Activated naive CD4-positive, alpha-beta T cell treated with anti-CD3 and anti-CD28 coated beads, Interleukin-2, amount 50 U/mL, for 72 hours (primary cell): ENCODE measurements around the gene PCNX3. TPM values are rescaled to one million over a fixed set of nuclear protein-coding genes. Genes with fewer than 3 reads are reported as not detected.

Source experiments
- ATAC-seq, 2 donors: fragments of 150-1000 bp; cut with Tn5 transposase; 2 replicates each; pipeline ENCODE4 v1.10.0; 2021; ENCODE audit warnings: mild to moderate bottlenecking in 2 of 2, moderate library complexity in 2 of 2
- DNase-seq, 2 donors: peaks; one replicate each; pipeline ENCODE4 v3.0.0; 2021 to 2022; ENCODE audit warnings: low spot score in 2 of 2
- H3K27ac Mint-ChIP-seq, 2 donors: one replicate each; pipeline ENCODE4 v1.8.0; 2022; ENCODE audit warnings: mild to moderate bottlenecking in 2 of 2, mixed read lengths in 2 of 2
- H3K36me3 Mint-ChIP-seq, 2 donors: one replicate each; pipeline ENCODE4 v1.8.0; 2022; ENCODE audit warnings: mixed read lengths in 2 of 2
- H3K9me3 Mint-ChIP-seq, 2 donors: one replicate each; pipeline ENCODE4 v1.8.0; 2022; ENCODE audit warnings: mixed read lengths in 2 of 2
- total RNA-seq, 2 donors: library from RNA; stranded (reverse); gene quantifications; one replicate each; pipeline ENCODE4 v1.2.3, GENCODE V29; 2022

Gene PCNX3
- total RNA-seq = 10 to 100 TPM; 34.8 to 48.1 TPM

DNA sequence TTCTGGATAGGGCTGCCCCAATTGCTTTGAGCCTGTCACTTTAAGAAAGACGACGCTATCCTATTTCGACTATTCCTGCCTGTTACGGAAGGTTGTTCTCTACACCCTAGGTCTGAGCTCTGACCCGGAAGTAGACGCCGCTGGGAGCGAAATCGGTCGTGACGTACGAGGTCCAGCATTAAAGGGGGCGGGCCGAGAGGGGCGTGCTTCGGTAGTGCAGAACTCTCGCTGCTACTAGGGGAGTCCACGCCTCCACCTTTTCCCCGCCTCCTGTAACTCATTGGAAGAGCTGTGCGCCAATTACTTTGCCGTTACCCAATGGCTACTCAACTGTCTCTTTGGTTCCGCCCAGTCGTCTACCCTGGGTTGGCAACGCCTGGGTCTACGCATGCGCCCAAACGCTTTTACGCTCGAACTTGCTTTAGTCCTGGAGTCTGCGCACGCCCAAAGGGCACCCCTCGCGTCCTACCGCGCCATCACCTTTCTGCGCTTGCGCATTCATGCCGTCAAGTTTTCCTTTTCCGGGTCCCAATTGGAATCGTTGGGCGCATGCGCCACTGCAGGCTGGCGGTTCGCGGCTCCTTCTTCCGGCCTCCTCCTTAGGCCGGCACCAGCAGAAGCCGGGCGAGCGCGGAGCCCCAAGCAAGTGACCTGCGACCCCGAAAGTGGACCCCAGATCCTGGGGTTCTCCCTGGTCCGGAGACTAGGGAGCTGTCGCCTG is at the start of gene PCNX3:
PCNX3 (plus strand) TSS at position 548 of the 721 bp plus-strand sequence. CDS start 536 bp downstream, outside the sequence.
- H3K27ac Mint-ChIP-seq = peak within 1 kb of the TSS; percentile 89 to 98
- peaks cover 30 to 34% of the 10 kb centered on the region in 2 donors for H3K36me3 Mint-ChIP-seq

DNA sequence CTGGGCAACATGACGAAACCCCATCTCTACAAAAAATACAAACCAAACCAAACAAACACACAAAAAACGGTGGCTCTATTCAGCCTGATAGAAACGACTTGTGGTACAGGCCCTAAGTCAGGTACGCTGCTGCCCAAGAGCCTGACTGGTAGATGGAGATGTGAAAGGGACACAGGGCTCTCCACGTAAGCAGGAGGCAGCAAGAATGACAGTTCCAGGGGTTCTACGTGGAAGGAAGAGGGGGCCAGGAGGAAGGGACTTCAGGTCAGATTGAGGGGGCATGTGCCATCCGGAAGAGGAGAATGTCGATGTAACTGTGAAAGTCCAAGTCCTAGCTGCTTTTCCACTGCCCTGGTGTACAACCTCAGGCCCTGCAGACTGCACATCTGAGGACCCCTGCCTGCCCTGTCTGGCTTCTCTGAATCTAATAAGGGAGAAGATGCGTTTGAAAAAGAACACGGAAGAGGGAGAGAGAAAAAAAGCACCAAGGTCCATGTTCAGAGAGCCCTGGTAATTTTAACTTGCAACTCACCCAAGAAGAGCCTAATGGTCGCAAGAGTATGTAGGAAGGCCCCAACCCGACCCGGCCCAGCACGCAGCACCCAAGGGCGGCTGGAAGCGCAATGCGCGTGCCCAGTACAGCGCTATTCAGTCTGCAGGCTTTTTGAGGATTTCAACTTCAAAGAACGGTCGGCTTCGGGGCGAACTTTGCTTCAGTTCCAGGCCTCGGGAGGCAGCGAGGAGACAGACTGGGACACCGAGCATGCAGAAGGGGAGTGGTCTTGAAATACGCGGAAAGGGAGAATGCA is 46.2 kb upstream of the PCNX3 start:
- Mint-ChIP-seq H3K36me3 (peaks cover 20 to 31% of the 10 kb centered on the region in 2 donors), H3K27ac (peak overlapping the region; percentile 96), H3K9me3 (no peaks in the 10 kb centered on the region)
- no peak for DNase-seq
- ATAC-seq = peak; percentile 23 to 27

More for the DNA sequence above, at the start of gene PCNX3:
- ATAC-seq (peak; percentile 89), DNase-seq (peak; percentile 98 to 100)
- no peaks in the 10 kb centered on the region for H3K9me3 Mint-ChIP-seq

DNA sequence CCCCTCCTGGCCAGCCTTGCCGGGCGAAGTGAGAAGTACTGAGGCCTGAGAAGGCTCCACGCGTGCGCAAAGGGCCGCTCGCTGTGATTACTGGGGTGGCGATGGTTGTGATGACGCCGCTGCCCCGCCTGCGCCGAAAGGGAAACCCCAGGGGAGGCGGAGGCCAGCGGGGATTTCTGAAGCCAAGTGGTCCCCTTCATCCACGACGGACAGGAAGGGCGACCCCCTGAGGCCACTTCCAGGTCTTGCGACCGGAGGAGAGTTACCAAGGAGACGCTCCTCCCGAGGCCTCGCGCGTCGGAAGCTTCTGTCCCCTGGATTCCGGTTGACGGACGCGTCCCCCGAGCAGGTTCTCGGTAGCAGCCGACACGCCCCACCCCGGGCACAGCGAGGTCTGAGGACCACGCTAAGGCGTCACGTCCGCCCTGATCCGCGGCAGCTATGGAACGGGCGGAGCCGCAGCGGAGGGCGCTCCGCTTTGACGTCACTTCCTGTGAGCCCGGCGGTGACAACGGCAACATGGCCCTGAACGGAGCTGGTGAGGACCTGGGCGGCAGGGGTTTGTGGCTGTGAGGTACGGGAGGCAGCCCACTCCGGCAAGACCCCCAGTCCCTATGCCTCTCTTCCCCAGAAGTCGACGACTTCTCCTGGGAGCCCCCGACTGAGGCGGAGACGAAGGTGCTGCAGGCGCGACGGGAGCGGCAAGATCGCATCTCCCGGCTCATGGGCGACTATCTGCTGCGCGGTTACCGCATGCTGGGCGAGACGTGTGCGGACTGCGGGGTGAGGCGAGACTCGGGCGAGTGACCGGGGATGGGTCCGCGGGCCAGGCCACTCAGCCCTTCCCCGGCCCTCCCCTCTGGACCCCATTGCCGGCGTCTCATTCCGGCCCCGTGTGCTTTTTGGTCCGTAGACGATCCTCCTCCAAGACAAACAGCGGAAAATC is 45.3 kb upstream of the PCNX3 start, which contains the start of gene ZNRD2:
ZNRD2 (plus strand) TSS at position 505 of the 946 bp plus-strand sequence; CDS start at position 520, 15 bp downstream.
- peak; percentile 80 for ATAC-seq
- H3K36me3 Mint-ChIP-seq = peaks cover 20 to 31% of the 10 kb centered on the region in 2 donors
- DNase-seq = peak; percentile 99
- peak within 1 kb of the TSS; percentile 96 for H3K27ac Mint-ChIP-seq
- no peaks in the 10 kb centered on the region for H3K9me3 Mint-ChIP-seq

DNA sequence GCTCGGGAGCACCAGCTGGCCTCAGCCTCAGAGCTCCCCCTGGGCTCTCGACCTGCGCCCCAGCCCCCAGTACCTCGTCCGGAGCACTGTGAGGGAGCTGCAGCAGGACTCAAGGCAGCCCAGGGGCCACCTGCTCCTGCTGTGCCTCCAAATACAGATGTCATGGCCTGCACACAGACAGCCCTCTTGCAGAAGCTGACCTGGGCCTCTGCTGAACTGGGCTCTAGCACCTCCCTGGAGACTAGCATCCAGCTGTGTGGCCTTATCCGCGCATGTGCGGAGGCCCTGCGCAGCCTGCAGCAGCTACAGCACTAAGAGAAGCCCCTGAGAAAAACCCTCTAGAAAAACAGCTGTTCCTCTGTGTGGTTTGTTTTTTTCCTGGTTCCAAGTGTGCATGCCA is 44.2 kb upstream of the PCNX3 start:
- no peak for DNase-seq
- H3K27ac Mint-ChIP-seq = peak overlapping the region; percentile 66 to 68
- ATAC-seq = no peak
- H3K36me3 Mint-ChIP-seq = peaks cover 21 to 31% of the 10 kb centered on the region in 2 donors
- H3K9me3 Mint-ChIP-seq = no peaks in the 10 kb centered on the region

DNA sequence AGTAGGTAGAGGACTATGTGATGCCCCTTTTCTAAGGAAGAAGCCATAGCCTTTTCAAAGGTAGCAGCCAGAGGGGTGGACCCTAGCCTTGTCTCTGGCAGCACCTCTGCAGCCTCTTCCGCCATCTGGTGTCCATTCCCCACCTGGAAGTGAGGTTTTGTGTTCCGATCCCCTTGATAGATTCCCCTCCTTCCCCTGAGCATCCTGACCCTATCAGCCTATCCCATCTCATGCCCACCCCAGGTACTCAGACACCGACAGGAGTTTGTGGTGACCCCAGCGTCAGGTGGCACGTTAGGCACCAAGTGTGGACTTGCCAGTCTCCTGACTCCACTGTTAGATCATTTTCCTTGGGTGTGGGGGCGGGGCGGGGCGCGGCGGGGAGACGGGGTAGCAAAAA is 43.6 kb upstream of the PCNX3 start:
- DNase-seq (no peak), ATAC-seq (no peak)
- Mint-ChIP-seq H3K36me3 (peaks cover 25 to 31% of the 10 kb centered on the region in 2 donors), H3K27ac (peak overlapping the region; percentile 66 to 97), H3K9me3 (no peaks in the 10 kb centered on the region)

DNA sequence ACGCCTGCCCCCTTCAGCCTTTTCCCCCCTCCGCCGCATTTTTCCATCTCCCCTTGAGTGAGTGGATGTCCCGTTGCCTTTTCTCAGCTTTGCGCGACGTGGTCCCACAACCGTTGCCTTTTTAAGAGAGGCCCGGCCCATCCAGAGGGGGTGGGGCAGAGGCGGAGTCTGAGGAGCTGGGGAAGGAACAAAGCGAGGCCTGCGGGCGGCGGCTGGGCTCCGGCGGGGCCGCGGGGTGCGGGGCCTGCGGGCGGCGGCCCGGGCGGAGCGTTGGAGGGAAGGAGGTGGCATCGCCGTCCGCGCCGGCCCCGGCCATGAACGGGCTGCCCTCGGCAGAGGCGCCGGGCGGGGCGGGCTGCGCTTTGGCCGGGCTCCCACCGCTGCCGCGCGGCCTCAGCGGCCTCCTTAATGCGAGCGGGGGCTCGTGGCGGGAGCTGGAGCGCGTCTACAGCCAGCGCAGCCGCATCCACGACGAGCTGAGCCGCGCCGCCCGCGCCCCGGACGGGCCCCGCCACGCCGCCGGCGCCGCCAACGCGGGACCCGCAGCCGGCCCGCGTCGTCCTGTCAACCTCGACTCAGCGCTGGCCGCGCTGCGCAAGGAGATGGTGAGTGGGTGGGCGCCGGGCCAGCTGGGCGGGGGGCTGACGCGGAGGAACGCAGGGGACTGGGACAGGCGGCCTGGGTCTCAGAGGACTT is 43.1 kb upstream of the PCNX3 start, which contains the start of gene FAM89B:
FAM89B (plus strand) TSS at position 183 of the 696 bp plus-strand sequence; CDS start at position 315, 132 bp downstream.
- Mint-ChIP-seq H3K9me3 (no peaks in the 10 kb centered on the region), H3K36me3 (peaks cover 25 to 31% of the 10 kb centered on the region in 2 donors), H3K27ac (peak within 1 kb of the TSS; percentile 87 to 97)
- peak; percentile 81 to 92 for DNase-seq
- ATAC-seq = peak in 1 of 2 donors; percentile 20

DNA sequence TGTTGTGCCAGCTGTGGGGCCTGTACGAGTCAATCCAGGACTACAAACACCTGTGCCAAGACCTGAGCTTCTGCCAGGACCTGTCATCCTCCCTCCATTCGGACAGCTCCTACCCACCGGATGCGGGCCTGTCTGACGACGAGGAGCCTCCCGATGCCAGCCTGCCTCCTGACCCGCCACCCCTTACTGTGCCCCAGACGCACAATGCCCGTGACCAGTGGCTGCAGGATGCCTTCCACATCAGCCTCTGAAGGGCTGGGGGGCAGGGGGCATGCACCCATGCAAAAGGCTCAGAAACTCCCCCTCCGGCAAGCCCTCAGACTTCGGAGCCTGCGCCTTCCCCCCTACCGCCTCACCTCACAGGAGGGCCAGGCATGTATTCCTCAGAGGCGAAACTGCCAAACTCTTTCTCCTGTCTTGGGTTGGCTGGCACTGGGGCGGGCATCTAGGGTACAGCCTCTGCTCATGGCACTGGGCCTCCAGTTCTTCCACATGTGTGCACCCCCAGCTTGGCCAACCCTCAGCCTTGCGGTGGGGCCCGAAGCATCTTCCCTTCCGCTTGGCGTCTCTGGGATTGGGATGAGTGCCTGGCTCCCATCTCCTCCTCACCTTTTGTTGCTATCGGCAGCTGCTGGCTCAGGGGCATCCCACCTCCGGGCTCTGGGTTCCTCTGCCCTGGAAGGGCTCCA is 42.0 kb upstream of the PCNX3 start:
- H3K36me3 Mint-ChIP-seq = peaks cover 34 to 36% of the 10 kb centered on the region in 2 donors
- DNase-seq = no peak
- peak overlapping the region; percentile 87 to 93 for H3K27ac Mint-ChIP-seq
- H3K9me3 Mint-ChIP-seq = no peaks in the 10 kb centered on the region
- no peak for ATAC-seq

DNA sequence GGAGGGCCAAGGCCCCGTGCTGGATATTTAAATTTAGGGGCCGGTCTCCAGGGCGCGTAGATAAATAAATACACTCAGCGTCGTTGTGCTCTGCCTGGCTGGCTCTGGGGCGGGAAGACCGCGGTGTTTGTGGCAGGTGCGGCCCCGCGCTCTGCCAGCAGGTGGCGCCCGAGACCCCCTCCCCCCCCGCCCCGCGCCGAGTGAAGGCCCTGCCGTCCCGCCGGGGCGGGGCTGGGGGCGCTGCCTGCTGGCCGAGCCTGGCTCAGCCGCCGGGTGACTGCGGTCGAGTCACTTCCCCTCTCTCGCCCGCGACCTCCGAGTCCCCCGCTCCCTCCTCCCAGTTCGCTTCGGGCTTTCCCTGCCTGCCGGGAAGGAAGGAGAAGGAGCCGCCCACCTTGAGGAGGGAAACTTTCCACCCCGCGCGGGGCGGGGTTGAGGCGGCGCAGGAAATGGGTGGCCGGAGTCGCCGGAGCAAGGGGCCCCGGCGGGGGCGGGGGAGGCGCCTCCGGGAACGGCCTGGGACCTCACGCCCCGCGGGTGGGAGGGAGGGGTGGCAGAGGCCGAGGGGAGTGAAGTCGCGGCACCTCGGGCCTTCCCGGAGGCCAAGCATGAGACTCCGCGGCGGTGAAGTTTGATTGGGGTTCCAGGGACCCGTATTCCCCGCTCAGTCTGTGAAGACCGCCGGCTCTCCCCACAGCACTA is 41.3 kb upstream of the PCNX3 start:
- Mint-ChIP-seq H3K9me3 (no peaks in the 10 kb centered on the region), H3K27ac (peak overlapping the region; percentile 92 to 93), H3K36me3 (peaks cover 31 to 32% of the 10 kb centered on the region in 2 donors)
- DNase-seq (peak; percentile 91 to 97), ATAC-seq (peak; percentile 30 to 54)

DNA sequence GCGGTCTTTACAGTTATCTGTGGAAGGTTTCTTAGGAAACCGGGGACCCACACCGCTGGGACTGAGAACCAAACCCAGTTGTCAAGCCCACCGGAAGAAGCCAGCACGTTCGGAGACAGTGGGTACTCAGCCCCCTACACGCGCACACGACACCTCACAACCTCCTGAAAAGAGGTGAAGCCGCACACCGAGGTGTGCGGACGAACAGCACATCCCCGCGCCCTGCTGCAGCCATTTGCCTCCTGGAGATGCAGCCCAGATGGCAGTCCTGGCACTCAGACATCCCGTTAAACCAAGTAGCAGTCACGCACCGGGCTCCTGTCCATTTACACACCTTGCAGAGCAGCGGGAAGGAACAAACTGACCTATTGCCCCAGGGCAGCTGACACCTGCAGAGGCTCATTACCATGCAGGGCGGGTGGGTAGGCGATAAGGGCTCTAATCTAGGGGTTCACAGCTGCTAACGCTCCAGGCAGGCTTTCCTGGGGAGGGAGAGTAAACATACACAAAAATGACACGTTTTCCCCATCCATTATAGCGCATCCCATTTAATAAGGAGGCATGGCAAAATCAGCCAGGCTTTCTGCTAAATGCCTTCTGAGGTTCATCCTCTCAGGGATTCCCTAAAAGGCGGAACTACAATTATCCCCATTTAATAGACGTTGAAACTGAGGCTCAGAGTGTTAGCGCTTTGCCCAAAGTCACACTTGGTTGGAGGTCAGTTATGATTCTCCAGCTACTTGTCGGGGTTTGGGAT is 40.6 kb upstream of the PCNX3 start:
- ATAC-seq (peak in 1 of 2 donors; percentile 8), DNase-seq (peak in 1 of 2 donors; percentile 42)
- H3K9me3 Mint-ChIP-seq = no peaks in the 10 kb centered on the region
- H3K36me3 Mint-ChIP-seq = peaks cover 30 to 31% of the 10 kb centered on the region in 2 donors
- peak overlapping the region; percentile 92 to 93 for H3K27ac Mint-ChIP-seq

DNA sequence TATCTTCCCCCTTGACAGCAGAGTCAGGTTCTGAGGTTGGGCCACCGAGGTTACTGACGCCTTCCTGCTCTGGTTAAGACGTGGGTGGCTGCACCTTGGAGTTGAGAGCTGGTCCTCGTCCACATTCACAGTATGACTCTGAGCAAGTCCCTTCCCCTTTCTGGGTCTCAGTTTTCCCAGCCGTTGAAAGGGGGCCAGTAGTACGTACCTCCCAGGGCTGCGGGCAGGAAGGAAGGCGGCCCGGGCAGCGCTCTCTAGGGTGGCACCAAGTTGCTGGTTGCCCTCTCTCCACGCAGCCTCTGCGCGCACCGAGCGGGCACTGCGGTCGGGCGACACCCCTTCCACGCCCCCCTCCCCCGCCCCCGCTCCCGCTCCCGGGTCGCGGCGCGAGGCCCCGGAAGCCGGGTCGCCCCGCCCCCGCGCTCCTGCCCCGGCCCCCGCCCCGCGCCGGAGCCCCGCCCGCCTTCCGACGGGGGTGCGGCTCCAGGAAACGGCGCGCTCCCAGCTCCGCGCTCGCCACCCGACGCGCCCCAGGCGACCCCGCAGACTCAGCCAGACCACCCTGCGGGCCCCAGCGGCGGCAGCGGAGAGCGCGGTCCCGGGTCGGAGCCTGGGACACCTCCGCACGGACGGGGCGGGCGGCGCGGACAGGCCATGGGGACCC is 39.9 kb upstream of the PCNX3 start, which contains the start of gene EHBP1L1:
EHBP1L1 (plus strand) TSS at position 486 of the 664 bp plus-strand sequence. CDS start 250 bp downstream, outside the sequence.
- peaks cover 24 to 28% of the 10 kb centered on the region in 2 donors for H3K36me3 Mint-ChIP-seq
- peak; percentile 43 to 62 for ATAC-seq
- H3K9me3 Mint-ChIP-seq = no peaks in the 10 kb centered on the region
- DNase-seq = peak; percentile 78 to 89
- H3K27ac Mint-ChIP-seq = peak within 1 kb of the TSS; percentile 92 to 93

DNA sequence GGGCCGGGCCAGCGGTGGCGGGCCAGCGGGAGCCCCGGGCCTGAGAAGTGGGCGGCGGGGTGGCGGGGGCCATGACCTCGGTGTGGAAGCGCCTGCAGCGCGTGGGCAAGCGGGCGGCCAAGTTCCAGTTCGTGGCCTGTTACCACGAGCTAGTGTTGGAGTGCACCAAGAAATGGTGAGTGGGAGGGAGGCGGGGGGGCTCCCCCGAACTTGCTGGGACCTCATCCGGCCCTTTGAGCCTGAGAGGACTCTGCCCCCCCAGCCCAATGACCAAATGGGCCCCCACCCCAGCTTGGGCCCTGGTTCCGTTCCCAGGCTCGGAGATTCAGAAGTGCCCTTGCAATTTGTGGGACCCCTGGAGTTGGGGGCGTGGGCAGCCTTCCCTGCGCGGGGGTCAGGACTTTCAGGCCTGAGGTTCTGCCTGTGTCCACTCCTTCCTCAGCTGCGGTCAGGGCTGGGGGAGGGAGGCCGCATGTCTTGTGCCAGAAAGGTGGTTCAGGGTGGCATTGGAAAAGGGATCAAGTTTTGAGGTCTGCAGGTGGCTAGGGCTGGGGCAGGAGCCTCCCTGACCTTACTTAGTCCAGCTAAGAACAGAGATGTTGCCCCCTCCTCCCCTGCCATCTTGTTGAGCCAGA is 39.2 kb upstream of the PCNX3 start:
- ATAC-seq = peak in 1 of 2 donors; percentile 1
- Mint-ChIP-seq H3K36me3 (peaks cover 20 to 28% of the 10 kb centered on the region in 2 donors), H3K27ac (peak overlapping the region; percentile 52 to 92), H3K9me3 (no peaks in the 10 kb centered on the region)
- peak in 1 of 2 donors; percentile 73 for DNase-seq

DNA sequence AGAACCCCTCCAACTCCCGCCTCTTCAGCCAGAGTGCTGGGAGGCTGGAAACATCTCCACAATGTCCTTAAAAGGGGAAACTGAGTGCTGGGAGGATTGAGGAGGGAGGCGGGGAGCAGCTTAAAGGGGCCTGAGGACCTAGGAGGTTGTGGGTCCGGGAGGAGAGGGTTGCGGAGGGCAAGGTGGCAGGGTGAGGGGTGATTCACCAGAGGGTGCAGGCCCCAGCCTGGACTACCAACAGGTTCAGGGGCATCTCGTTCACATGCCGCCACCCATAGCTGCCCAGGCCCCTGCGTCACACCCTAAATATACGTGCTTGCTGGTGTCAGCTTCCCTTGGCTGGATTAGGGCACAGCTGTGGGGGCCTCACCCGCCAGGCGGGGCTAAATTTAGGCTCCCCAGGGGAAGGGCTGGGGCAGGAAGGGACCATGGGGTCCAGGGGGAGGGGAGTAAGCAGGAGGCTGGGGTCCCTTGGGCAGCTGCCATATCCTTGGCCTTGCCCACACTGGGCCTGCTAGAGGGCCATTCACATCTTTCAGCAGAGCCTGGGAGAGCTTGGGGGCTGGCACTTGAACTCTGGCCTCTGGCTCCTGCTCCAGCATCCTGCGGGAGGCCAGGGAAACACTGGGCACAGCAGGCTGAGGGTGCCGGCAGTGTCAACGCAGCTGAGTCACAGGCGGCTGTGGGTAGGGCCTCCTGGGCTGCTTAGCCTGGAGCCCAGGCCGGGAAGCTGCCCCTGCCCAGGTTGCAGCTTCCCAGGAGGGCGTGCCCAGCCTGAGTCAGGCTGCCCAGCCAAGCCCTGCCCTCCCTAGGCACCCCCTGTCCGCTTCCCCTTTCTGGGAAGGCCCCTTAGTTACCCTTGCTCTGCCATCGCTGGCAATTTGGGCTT is 38.5 kb upstream of the PCNX3 start:
- no peaks in the 10 kb centered on the region for H3K9me3 Mint-ChIP-seq
- H3K36me3 Mint-ChIP-seq = peaks cover 16 to 23% of the 10 kb centered on the region in 2 donors
- peak in 1 of 2 donors; percentile 38 for ATAC-seq
- peak in 1 of 2 donors; percentile 79 for DNase-seq
- H3K27ac Mint-ChIP-seq = peak overlapping the region; percentile 52 to 92
